Caco-2 (cell line): ENCODE results near the gene TMA7. TPM values are rescaled to one million over a fixed set of nuclear protein-coding genes. Genes with fewer than 3 reads are reported as not detected.

Experiments
- BruUV-seq: library from RNA; stranded (reverse); fragments of 400-500 nt; replicated peaks from 2 replicates; lab custom pipeline; 2021; lab: Mats Ljungman, UMichigan
- CTCF ChIA-PET: fragments of 300-600 bp; sonication (Branson Sonifier 250); formaldehyde crosslinking; loops from one replicate; lab custom pipeline; 2022; ENCODE audit warnings: antibody characterized with exemption; lab: Charles Lee
- POLR2A ChIA-PET: fragments of 300-600 bp; sonication (Branson Sonifier 250); formaldehyde crosslinking; loops from one replicate; lab custom pipeline; 2022; ENCODE audit warnings: antibody characterized with exemption; lab: Charles Lee
- DNase-seq, 2 experiments: peaks; one replicate each; pipeline versions ENCODE4 v3.0.0 to v3.0.0-alpha.2; 2020 to 2022
- H3K27me3 ChIP-seq: replicated peaks from 2 replicates; pipeline ENCODE4 v1.6.0; 2011; ENCODE audit warnings: low read length; ENCODE audit not compliant: control insufficient read depth, insufficient read depth
- H3K36me3 ChIP-seq: 2 replicates; pipeline ENCODE4 v1.5.1; 2011; ENCODE audit warnings: low read length; ENCODE audit not compliant: control insufficient read depth, insufficient read depth
- H3K4me1 ChIP-seq: fragments of 250-450 bp; sonication (Bioruptor Pico); 2 replicates; pipeline ENCODE4 v1.5.1; 2020; ENCODE audit warnings: mild to moderate bottlenecking
- H3K4me3 ChIP-seq: 2 replicates; pipeline ENCODE4 v1.5.1; 2011; ENCODE audit warnings: low read depth, mild to moderate bottlenecking, control low read depth, low read length
- H3K9me3 ChIP-seq: fragments of 250-450 bp; sonication (Bioruptor Pico); 2 replicates; pipeline ENCODE4 v1.5.1; 2020; ENCODE audit warnings: mild to moderate bottlenecking, moderate library complexity
- H3K27ac Mint-ChIP-seq: one replicate; pipeline ENCODE4 v1.8.0; 2022; ENCODE audit warnings: mixed read lengths; ENCODE audit not compliant: unreplicated experiment
- H3K27me3 Mint-ChIP-seq: one replicate; pipeline ENCODE4 v1.8.0; 2022; ENCODE audit warnings: mixed read lengths; ENCODE audit not compliant: insufficient read depth, unreplicated experiment
- H3K36me3 Mint-ChIP-seq: one replicate; pipeline ENCODE4 v1.8.0; 2022; ENCODE audit warnings: mild to moderate bottlenecking, mixed read lengths; ENCODE audit not compliant: insufficient read depth, unreplicated experiment
- H3K4me1 Mint-ChIP-seq: one replicate; pipeline ENCODE4 v1.8.0; 2022; ENCODE audit warnings: low read depth, mixed read lengths; ENCODE audit not compliant: unreplicated experiment
- H3K4me3 Mint-ChIP-seq: one replicate; pipeline ENCODE4 v1.8.0; 2022; ENCODE audit warnings: mild to moderate bottlenecking, moderate library complexity, mixed read lengths; ENCODE audit not compliant: unreplicated experiment
- H3K9me3 Mint-ChIP-seq: one replicate; pipeline ENCODE4 v1.8.0; 2022; ENCODE audit warnings: mixed read lengths; ENCODE audit not compliant: unreplicated experiment
- CTCF ChIP-seq, 2 experiments: fragments of 200-600 bp in 1 of 2; IDR thresholded peaks; 1 replicate in 1 of 2; 2 replicates in 1 of 2; pipeline versions ENCODE4 v1.5.1 to v1.8.0; 2011 to 2022; ENCODE audit warnings: antibody characterized with exemption in 1 of 2, control low read depth in 1 of 2, inconsistent platforms in 1 of 2, low read depth in 1 of 2, low read length in 1 of 2, mild to moderate bottlenecking in 1 of 2, moderate library complexity in 1 of 2; ENCODE audit not compliant: insufficient read depth in 1 of 2, severe bottlenecking in 1 of 2, unreplicated experiment in 1 of 2
- intact Hi-C: fragments of 100-400 bp; cut with micrococcal nuclease; formaldehyde crosslinking; loops from one replicate; pipeline ENCODE4 v1.10.0; 2022; ENCODE audit not compliant: unreplicated experiment
- total RNA-seq: library from RNA; stranded (reverse); gene quantifications from 2 replicates; pipeline ENCODE4 v1.2.3, GENCODE V29; 2022

The TMA7 gene
- total RNA-seq, 1 experiment from 2014 or later, result 205 TPM

- Histone ChIP-seq H3K9me3 (no peaks in the 10 kb centered on the region), H3K27me3 (no peaks in the 10 kb centered on the region), H3K4me3 (no peak overlapping the region), H3K36me3 (no peaks in the 10 kb centered on the region), H3K4me1 (peaks cover 6% of the 10 kb centered on the region; the same call in 1 of the 2 replicates)
- POLR2A ChIA-PET, result no interaction called here
- Mint-ChIP-seq H3K4me1 (peaks cover 17% of the 10 kb centered on the region), H3K27me3 (no peaks in the 10 kb centered on the region), H3K9me3 (no peaks in the 10 kb centered on the region), H3K4me3 (no peak overlapping the region), H3K27ac (no peak overlapping the region), H3K36me3 (peaks cover 37% of the 10 kb centered on the region)
- CTCF ChIA-PET, result no interaction called here
- intact Hi-C loops, result no loop called here
- BruUV-seq, result no TSS peak
- no peak for TF ChIP-seq CTCF (IDR thresholded peaks at IDR 0.05; ENCODE audit: insufficient read depth in 1 of 2, low read depth in 1 of 2, low read length in 1 of 2, severe bottlenecking in 1 of 2, unreplicated experiment in 1 of 2)
- no peak for DNase-seq
Observed at GRCh38 chr3:48451270-48451669, 11.2 kb downstream of the TMA7 start.

- Mint-ChIP-seq H3K9me3 (no peaks in the 10 kb centered on the region), H3K27ac (no peak overlapping the region), H3K4me3 (no peak overlapping the region), H3K36me3 (peaks cover 38% of the 10 kb centered on the region), H3K4me1 (no peaks in the 10 kb centered on the region), H3K27me3 (no peaks in the 10 kb centered on the region)
- ChIA-PET CTCF (interaction anchor here (1.1 kb wide), 1 partner anchor 20 kb away, joined by 3 read pairs; no protein-coding TSS in a partner anchor), POLR2A (interaction anchor here (0.7 kb wide), 1 partner anchor 76 kb away, joined by 4 read pairs; no protein-coding TSS in a partner anchor)
- H3K9me3 ChIP-seq, result no peaks in the 10 kb centered on the region
- BruUV-seq, result no TSS peak
- intact Hi-C loops, result no loop called here
- no peaks in the 10 kb centered on the region for H3K27me3 ChIP-seq
- no peak for TF ChIP-seq CTCF (IDR thresholded peaks at IDR 0.05; ENCODE audit: insufficient read depth in 1 of 2, low read depth in 1 of 2, low read length in 1 of 2, severe bottlenecking in 1 of 2, unreplicated experiment in 1 of 2)
- H3K4me1 ChIP-seq, result no peaks in the 10 kb centered on the region
- H3K36me3 ChIP-seq, result peaks cover 4% of the 10 kb centered on the region
- no peak overlapping the region for H3K4me3 ChIP-seq
- DNase-seq, result no peak
Observed at GRCh38 chr3:48456456-48456855, 16.4 kb downstream of the TMA7 start.

GRCh38 chr3:48459331-48459730, 19.3 kb downstream of the TMA7 start:
- Histone ChIP-seq H3K36me3 (peaks cover 6% of the 10 kb centered on the region), H3K4me1 (no peaks in the 10 kb centered on the region), H3K27me3 (no peaks in the 10 kb centered on the region), H3K4me3 (no peak overlapping the region), H3K9me3 (no peaks in the 10 kb centered on the region)
- Mint-ChIP-seq H3K4me1 (no peaks in the 10 kb centered on the region), H3K36me3 (peaks cover 28% of the 10 kb centered on the region), H3K27me3 (no peaks in the 10 kb centered on the region), H3K9me3 (no peaks in the 10 kb centered on the region), H3K4me3 (no peak overlapping the region), H3K27ac (no peak overlapping the region)
- ChIA-PET CTCF (no interaction called here), POLR2A (no interaction called here)
- TF ChIP-seq CTCF (IDR thresholded peaks at IDR 0.05; ENCODE audit: insufficient read depth in 1 of 2, low read depth in 1 of 2, low read length in 1 of 2, severe bottlenecking in 1 of 2, unreplicated experiment in 1 of 2), result no peak
- intact Hi-C loops, result no loop called here
- no peak for DNase-seq
- no TSS peak for BruUV-seq
